Measurements from ENCODE around the gene PPP1R37.

PPP1R37 gene

GRCh38 chr19:45090606-45091005 lies 2.4 kb upstream of the PPP1R37 start:
- ChIA-PET CTCF (interaction anchor here (0.7 to 5.1 kb wide), 8 partner anchors 10 to 96 kb away, joined by 3 to 37 read pairs (median 4); partner anchors contain the start of genes GEMIN7, TRAPPC6A and ZNF296), POLR2A (no interaction called here)
- peak overlapping the region; percentile 48; the same call in 1 of the 2 replicates for H3K4me3 ChIP-seq (ENCODE audit: low read depth, low read length)
- TF ChIP-seq, protein P1, sequence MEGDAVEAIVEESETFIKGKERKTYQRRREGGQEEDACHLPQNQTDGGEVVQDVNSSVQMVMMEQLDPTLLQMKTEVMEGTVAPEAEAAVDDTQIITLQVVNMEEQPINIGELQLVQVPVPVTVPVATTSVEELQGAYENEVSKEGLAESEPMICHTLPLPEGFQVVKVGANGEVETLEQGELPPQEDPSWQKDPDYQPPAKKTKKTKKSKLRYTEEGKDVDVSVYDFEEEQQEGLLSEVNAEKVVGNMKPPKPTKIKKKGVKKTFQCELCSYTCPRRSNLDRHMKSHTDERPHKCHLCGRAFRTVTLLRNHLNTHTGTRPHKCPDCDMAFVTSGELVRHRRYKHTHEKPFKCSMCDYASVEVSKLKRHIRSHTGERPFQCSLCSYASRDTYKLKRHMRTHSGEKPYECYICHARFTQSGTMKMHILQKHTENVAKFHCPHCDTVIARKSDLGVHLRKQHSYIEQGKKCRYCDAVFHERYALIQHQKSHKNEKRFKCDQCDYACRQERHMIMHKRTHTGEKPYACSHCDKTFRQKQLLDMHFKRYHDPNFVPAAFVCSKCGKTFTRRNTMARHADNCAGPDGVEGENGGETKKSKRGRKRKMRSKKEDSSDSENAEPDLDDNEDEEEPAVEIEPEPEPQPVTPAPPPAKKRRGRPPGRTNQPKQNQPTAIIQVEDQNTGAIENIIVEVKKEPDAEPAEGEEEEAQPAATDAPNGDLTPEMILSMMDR (IDR thresholded peaks at IDR 0.05; ENCODE audit: insufficient read depth, low read length, missing control alignments) = no peak
- DNase-seq (ENCODE audit: low read depth, low spot score) = no peak

DNA sequence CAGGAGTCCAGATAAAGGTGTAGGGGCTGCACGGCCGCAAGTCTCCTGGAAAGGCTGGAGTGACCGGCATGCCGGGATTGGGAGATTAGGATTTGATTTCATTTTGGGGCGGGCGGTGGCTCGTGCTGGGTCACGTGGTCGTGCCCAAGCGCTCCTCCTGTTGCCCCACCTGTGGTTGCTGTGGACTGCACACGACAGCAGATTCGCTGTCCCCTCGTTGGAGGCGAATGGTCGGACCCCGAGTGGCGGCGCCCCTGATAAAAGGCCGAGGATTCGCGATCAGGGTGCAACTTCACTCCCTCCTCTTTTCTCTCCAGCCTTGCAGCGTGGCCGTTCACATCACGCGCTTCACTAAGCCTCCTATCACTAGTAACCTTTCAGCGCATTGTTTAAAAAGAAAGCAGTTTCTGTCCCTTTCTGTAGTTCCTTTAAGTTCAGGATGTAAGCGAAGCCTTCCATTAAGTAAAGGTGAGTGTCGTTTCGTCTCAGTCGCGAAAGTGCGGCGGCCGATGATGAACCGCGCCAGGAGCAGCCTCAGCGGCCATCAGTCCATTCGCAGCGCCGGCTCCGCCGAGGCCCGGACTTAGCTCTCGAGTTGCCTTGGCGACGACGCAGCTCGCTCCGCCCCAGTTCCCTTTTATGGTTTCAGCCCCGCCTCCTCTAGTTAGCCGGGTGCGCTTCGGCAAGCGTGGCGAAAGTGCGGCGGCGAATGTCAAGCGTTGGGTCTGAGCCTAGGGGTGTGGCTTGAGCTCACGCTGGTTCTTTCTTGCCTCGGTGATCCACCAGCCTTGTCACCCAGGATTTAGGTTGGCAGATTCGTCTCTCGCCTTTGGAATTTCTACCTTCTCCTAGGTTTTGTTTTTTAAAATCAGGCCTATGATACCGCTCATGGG lies 1.7 kb upstream of the PPP1R37 start:
- peak overlapping the region; percentile 92 for H3K4me3 ChIP-seq (ENCODE audit: low read depth, low read length)
- ChIA-PET POLR2A (interaction anchor here (0.6 to 2.3 kb wide), 4 partner anchors 8 to 137 kb away, joined by 4 to 16 read pairs (median 6); partner anchors contain the start of genes BLOC1S3 and TRAPPC6A), CTCF (interaction anchor here (0.7 to 5.1 kb wide), 12 partner anchors 11 to 185 kb away, joined by 3 to 37 read pairs (median 3); partner anchors contain the start of genes BLOC1S3 and TRAPPC6A)
- peak; percentile 91 for DNase-seq (ENCODE audit: low read depth, low spot score)
- TF ChIP-seq, protein P1 (IDR thresholded peaks at IDR 0.05; ENCODE audit: insufficient read depth, low read length, missing control alignments) = no peak

DNA sequence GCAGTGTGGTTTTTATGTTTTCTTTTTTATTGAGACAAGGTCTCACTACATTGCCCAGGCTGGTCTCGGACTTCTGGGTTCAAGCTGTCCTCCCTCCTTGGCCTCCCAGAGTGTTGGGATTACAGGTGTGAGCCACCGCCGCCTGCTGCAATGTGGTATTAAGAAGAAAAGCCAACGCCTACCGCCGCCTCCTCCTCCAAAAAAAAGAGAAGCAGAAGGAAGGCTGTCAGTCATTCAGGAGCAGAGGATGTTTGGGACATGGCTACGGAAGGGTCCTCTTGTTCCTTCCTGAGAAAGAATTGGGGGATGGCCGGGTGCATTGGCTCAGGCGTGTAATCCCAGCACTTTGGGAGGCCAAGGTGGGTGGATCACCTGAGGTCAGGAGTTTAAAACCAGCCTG lies 1.2 kb downstream of the PPP1R37 start:
- ChIA-PET CTCF (no interaction called here), POLR2A (no interaction called here)
- H3K4me3 ChIP-seq (ENCODE audit: low read depth, low read length) = peak overlapping the region; percentile 92
- DNase-seq (ENCODE audit: low read depth, low spot score) = no peak
- TF ChIP-seq, protein P1 (IDR thresholded peaks at IDR 0.05; ENCODE audit: insufficient read depth, low read length, missing control alignments) = no peak

DNA sequence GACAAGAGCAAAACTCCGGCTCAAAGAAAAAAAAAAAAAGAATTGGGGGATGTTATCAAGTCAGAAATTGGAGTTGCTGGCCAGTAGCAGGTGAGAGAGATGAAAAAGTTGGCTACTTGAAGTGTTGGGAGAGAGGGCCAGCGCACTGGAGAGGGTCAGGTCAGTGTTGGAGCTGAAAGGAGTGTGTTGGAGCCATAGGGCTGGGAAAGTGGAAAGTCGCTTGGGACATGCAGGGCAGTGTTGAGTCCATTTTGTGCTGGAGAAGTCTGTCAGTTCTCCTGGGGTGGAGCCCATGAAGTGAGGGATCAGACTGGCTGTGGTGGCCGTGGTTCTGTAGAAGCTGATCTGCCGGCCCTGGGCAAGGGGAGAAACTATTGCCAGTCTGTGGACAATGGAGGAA lies 1.7 kb downstream of the PPP1R37 start:
- TF ChIP-seq, protein P1 (IDR thresholded peaks at IDR 0.05; ENCODE audit: insufficient read depth, low read length, missing control alignments) = no peak
- peak overlapping the region; percentile 25 for H3K4me3 ChIP-seq (ENCODE audit: low read depth, low read length)
- ChIA-PET POLR2A (no interaction called here), CTCF (no interaction called here)
- no peak for DNase-seq (ENCODE audit: low read depth, low spot score)

GRCh38 chr19:45095496-45096413 lies 2.8 kb downstream of the PPP1R37 start:
- H3K4me3 ChIP-seq (ENCODE audit: low read depth, low read length) = no peak overlapping the region
- TF ChIP-seq, protein P1 (IDR thresholded peaks at IDR 0.05; ENCODE audit: insufficient read depth, low read length, missing control alignments) = no peak
- POLR2A ChIA-PET = no interaction called here
- CTCF ChIA-PET = no interaction called here
- no peak for DNase-seq (ENCODE audit: low read depth, low spot score)
